ENCODE data around the gene PRPH2. TPM values are rescaled to one million over a fixed set of nuclear protein-coding genes. Genes with fewer than 3 reads are reported as not detected.

The PRPH2 gene
- total and polyA plus RNA-seq, 2 donors (not counting 1 experiment from before 2014, with no cell fraction given), result 0.03 to 0.15 TPM

- peak overlapping the region; percentile 74 for H2AFZ ChIP-seq (ENCODE audit: insufficient read depth, low read depth, low read length, poor library complexity, severe bottlenecking)
- ATAC-seq (ENCODE audit: low read depth), result peak; percentile 67
- peak overlapping the region; percentile 100 for H3K27ac Mint-ChIP-seq
These were observed 24.3 kb upstream of the PRPH2 start for GRCh38 chr6:42746463-42747391.

More at GRCh38 chr6:42746463-42747391, 24.3 kb upstream of the PRPH2 start:
- WGBS (ENCODE audit: insufficient coverage), result 0% methylated on average over 34 of the region's 55 CpGs
- peak overlapping the region; percentile 78 for H3K4me2 ChIP-seq (replicated peaks; ENCODE audit: low read depth, low read length, poor library complexity, severe bottlenecking)
- no peaks in the 10 kb centered on the region for H3K9me3 Mint-ChIP-seq (ENCODE audit: insufficient read depth)
- peak overlapping the region; percentile 98 for H3K9ac ChIP-seq (ENCODE audit: low read length)
- H3K27me3 Mint-ChIP-seq, result no peaks in the 10 kb centered on the region
- intact Hi-C loops (cut with micrococcal nuclease), result loop anchor here (1.0 to 5.0 kb wide), 11 partner anchors 20 to 529 kb away; partner anchors contain the start of genes BICRAL, CNPY3, KLC4 and MRPL2
- peaks cover 38% of the 10 kb centered on the region for H3K4me1 Mint-ChIP-seq
- peak; percentile 93 for DNase-seq
- peak overlapping the region; percentile 76 to 96 (median 84) for H3K4me3 ChIP-seq (ENCODE audit: control extremely low read depth in 1 of 5, extremely low read depth in 1 of 5, insufficient read depth in 1 of 5, low read depth in 2 of 5, low read length in 4 of 5)
- H3K27ac ChIP-seq (ENCODE audit: low read length in 2 of 2), result peak overlapping the region; percentile 71 to 83
- H3K79me2 ChIP-seq (ENCODE audit: control insufficient read depth, insufficient read depth, low read length), result peaks cover 55% of the 10 kb centered on the region
- POLR2A ChIA-PET, result interaction anchor here (0.5 to 8.2 kb wide), 34 partner anchors 9 to 1674 kb away, joined by 3 to 426 read pairs (median 5); partner anchors contain the start of genes BICRAL, CNPY3, CUL7 and NFYA
- TF ChIP-seq CTCF (IDR thresholded peaks at IDR 0.05), result no peak
- TF ChIP-seq EZH2 (IDR thresholded peaks at IDR 0.05; ENCODE audit: borderline replicate concordance, insufficient read depth, low read depth, low read length, poor library complexity, severe bottlenecking), result no peak
- H3K9me3 ChIP-seq (ENCODE audit: control extremely low read depth in 1 of 3, control insufficient read depth in 2 of 3, insufficient read depth in 1 of 3, low read length in 2 of 3), result peaks cover 0 to 23% (median 0%) of the 10 kb centered on the region in 3 donors
- H3K36me3 ChIP-seq (replicated peaks in 1 of 2; ENCODE audit: control extremely low read depth in 1 of 2, control insufficient read depth in 1 of 2, extremely low read depth in 1 of 2, insufficient read depth in 2 of 2, low read length in 1 of 2), result no peaks in the 10 kb centered on the region
- H3K4me3 Mint-ChIP-seq, result peak overlapping the region; percentile 100
- H3K27me3 ChIP-seq (replicated peaks in 1 of 4; ENCODE audit: control extremely low read depth in 1 of 4, control insufficient read depth in 3 of 4, insufficient read depth in 4 of 4, low read length in 3 of 4), result no peaks in the 10 kb centered on the region
- peaks cover 22% of the 10 kb centered on the region for H4K20me1 ChIP-seq (ENCODE audit: control insufficient read depth, insufficient read depth, low read length, poor library complexity, severe bottlenecking)
- peaks cover 21 to 28% of the 10 kb centered on the region in 2 donors for H3K4me1 ChIP-seq (ENCODE audit: control insufficient read depth in 2 of 2, insufficient read depth in 2 of 2, low read length in 2 of 2)
- CTCF ChIA-PET, result interaction anchor here (0.6 to 3.9 kb wide), 6 partner anchors 20 to 153 kb away, joined by 3 to 29 read pairs (median 10); partner anchors contain the start of genes BICRAL and RPL7L1

Measured in B cell (primary cell).